Panc1 (cell line): ENCODE measurements around the gene FARP2.

ENCODE experiments used
- POLR2AphosphoS5 ChIP-seq: IDR thresholded peaks from 2 replicates; pipeline ENCODE4 v1.6.1; 2012; ENCODE audit warnings: mild to moderate bottlenecking, low read depth, low read length, moderate library complexity
- REST ChIP-seq, 2 experiments: IDR thresholded peaks; 2 replicates each; pipeline ENCODE4 v1.6.1; 2011 to 2012; ENCODE audit warnings: low read depth in 2 of 2, control low read depth in 1 of 2, low read length in 1 of 2, mild to moderate bottlenecking in 1 of 2, moderate library complexity in 1 of 2; ENCODE audit not compliant: insufficient read depth in 1 of 2
- SIN3A ChIP-seq: IDR thresholded peaks from 2 replicates; pipeline ENCODE4 v1.6.1; 2012; ENCODE audit warnings: low read depth, mild to moderate bottlenecking, low read length, moderate library complexity, borderline replicate concordance; ENCODE audit not compliant: insufficient read depth
- TF ChIP-seq, protein P1 (sequence below): fragments of 450-650 bp; IDR thresholded peaks from 2 replicates; pipeline ENCODE4 v1.5.1; 2017; ENCODE audit warnings: mild to moderate bottlenecking

DNA sequence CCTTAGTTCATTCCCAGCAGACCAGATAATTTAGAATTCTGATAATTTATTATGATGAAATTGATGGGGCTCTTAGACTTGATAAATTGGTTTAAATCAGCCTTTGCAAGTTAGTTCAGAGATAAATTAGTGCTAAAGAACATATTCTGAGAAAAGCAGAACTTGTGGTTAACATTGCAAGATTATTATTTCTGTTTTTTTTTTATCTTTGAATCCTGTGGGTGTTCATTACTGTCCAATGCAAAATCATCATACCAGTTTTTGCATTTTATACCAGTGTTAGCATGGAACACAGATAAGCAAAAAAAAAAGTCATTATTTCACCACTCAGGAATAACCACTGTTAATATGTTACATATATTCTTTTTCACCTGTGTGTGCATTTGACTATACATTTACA is 31.3 kb upstream of the FARP2 start:
- TF ChIP-seq, protein P1, sequence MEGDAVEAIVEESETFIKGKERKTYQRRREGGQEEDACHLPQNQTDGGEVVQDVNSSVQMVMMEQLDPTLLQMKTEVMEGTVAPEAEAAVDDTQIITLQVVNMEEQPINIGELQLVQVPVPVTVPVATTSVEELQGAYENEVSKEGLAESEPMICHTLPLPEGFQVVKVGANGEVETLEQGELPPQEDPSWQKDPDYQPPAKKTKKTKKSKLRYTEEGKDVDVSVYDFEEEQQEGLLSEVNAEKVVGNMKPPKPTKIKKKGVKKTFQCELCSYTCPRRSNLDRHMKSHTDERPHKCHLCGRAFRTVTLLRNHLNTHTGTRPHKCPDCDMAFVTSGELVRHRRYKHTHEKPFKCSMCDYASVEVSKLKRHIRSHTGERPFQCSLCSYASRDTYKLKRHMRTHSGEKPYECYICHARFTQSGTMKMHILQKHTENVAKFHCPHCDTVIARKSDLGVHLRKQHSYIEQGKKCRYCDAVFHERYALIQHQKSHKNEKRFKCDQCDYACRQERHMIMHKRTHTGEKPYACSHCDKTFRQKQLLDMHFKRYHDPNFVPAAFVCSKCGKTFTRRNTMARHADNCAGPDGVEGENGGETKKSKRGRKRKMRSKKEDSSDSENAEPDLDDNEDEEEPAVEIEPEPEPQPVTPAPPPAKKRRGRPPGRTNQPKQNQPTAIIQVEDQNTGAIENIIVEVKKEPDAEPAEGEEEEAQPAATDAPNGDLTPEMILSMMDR, result no peak
- no peak for TF ChIP-seq POLR2AphosphoS5
- TF ChIP-seq REST (IDR thresholded peaks at IDR 0.05; ENCODE audit: insufficient read depth in 1 of 2, low read depth in 2 of 2, low read length in 1 of 2), result no peak
- no peak for TF ChIP-seq SIN3A
